ENCODE results near the gene SH2D6.

DNA sequence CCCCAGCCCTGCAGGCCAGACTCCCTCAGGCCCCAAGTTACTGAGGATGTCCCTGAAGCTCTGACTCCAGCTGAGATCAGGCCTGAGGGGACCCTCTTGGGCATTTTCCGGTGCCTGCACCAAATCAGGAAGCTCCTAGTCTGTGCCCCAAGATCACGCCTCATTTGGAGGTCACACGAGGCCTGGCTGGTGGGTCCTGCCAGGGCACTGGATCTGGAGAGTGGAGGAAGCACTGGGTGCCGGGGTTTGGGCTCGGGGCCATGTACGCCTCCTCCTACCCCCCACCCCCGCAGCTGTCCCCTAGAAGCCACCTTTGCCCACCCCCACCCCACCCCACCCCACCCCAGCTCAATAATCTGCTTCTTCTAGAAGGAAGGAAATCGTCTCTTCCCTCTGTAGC, 16.2 kb downstream of the SH2D6 start:
- TF ChIP-seq POLR2A (IDR thresholded peaks at IDR 0.05): no peak
- TF ChIP-seq, protein P1, sequence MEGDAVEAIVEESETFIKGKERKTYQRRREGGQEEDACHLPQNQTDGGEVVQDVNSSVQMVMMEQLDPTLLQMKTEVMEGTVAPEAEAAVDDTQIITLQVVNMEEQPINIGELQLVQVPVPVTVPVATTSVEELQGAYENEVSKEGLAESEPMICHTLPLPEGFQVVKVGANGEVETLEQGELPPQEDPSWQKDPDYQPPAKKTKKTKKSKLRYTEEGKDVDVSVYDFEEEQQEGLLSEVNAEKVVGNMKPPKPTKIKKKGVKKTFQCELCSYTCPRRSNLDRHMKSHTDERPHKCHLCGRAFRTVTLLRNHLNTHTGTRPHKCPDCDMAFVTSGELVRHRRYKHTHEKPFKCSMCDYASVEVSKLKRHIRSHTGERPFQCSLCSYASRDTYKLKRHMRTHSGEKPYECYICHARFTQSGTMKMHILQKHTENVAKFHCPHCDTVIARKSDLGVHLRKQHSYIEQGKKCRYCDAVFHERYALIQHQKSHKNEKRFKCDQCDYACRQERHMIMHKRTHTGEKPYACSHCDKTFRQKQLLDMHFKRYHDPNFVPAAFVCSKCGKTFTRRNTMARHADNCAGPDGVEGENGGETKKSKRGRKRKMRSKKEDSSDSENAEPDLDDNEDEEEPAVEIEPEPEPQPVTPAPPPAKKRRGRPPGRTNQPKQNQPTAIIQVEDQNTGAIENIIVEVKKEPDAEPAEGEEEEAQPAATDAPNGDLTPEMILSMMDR (IDR thresholded peaks at IDR 0.05): no peak
- no peak for TF ChIP-seq POLR2AphosphoS5 (IDR thresholded peaks at IDR 0.05)
- no peak for TF ChIP-seq EP300 (IDR thresholded peaks at IDR 0.05)
